Measurements from ENCODE around the gene CWF19L1. TPM values are rescaled to one million over a fixed set of nuclear protein-coding genes. Genes with fewer than 3 reads are reported as not detected.

CWF19L1 gene
- total RNA-seq, 1 donor from 2014 or later, result 25.1 TPM

GRCh38 chr10:100222529-100222928, 44.9 kb downstream of the CWF19L1 start:
- Mint-ChIP-seq H3K36me3 (peaks cover 24% of the 10 kb centered on the region), H3K4me1 (ENCODE audit: unreplicated experiment) (peaks cover 3% of the 10 kb centered on the region), H3K4me3 (no peak overlapping the region), H3K27ac (no peak overlapping the region), H3K9me3 (no peaks in the 10 kb centered on the region), H3K27me3 (no peaks in the 10 kb centered on the region)
- DNase-seq (ENCODE audit: extremely low spot score, unreplicated experiment), result no peak
- no peak for TF ChIP-seq CTCF (conservative IDR thresholded peaks at IDR 0.05)

- Mint-ChIP-seq H3K27me3 (no peaks in the 10 kb centered on the region), H3K4me1 (ENCODE audit: unreplicated experiment) (no peaks in the 10 kb centered on the region), H3K27ac (no peak overlapping the region), H3K4me3 (no peak overlapping the region), H3K36me3 (peaks cover 25% of the 10 kb centered on the region), H3K9me3 (no peaks in the 10 kb centered on the region)
- DNase-seq (ENCODE audit: extremely low spot score, unreplicated experiment), result no peak
- no peak for TF ChIP-seq CTCF (conservative IDR thresholded peaks at IDR 0.05)
Observed at GRCh38 chr10:100216006-100216405, 51.4 kb downstream of the CWF19L1 start.

- H3K9me3 Mint-ChIP-seq, result no peaks in the 10 kb centered on the region
- H3K4me1 Mint-ChIP-seq (ENCODE audit: unreplicated experiment), result no peaks in the 10 kb centered on the region
- TF ChIP-seq CTCF (conservative IDR thresholded peaks at IDR 0.05), result no peak
- no peak overlapping the region for H3K27ac Mint-ChIP-seq
- no peaks in the 10 kb centered on the region for H3K27me3 Mint-ChIP-seq
- DNase-seq (ENCODE audit: extremely low spot score, unreplicated experiment), result no peak
- H3K4me3 Mint-ChIP-seq, result no peak overlapping the region
- peaks cover 20% of the 10 kb centered on the region for H3K36me3 Mint-ChIP-seq
Observed at GRCh38 chr10:100209303-100209702, 58.1 kb downstream of the CWF19L1 start.

- Mint-ChIP-seq H3K27ac (no peak overlapping the region), H3K9me3 (no peaks in the 10 kb centered on the region), H3K4me3 (no peak overlapping the region), H3K4me1 (ENCODE audit: unreplicated experiment) (no peaks in the 10 kb centered on the region), H3K27me3 (no peaks in the 10 kb centered on the region), H3K36me3 (peaks cover 23% of the 10 kb centered on the region)
- DNase-seq (ENCODE audit: extremely low spot score, unreplicated experiment), result no peak
- TF ChIP-seq CTCF (conservative IDR thresholded peaks at IDR 0.05), result no peak
Observed at GRCh38 chr10:100208276-100208675, 59.2 kb downstream of the CWF19L1 start.

DNA sequence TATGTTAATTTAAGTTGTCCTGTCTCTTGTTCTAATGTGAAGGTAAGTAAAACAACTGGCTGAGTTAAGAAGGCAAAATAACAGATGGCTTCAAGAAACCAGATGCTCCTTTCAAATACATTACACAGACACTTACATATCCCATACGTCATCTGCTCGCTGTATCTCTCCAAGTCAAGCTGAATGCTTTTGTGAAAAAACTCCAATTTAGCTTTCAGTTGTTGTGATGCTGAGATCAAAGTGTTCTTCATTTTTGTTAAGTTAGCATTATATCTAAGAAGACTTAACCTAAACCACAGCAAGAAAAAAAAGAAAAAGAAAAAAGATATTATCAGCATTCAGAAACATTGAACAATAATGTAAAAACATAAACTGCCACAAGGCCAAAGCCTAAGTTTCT, 63.1 kb downstream of the CWF19L1 start:
- Mint-ChIP-seq H3K27me3 (no peaks in the 10 kb centered on the region), H3K4me3 (no peak overlapping the region), H3K36me3 (peaks cover 20% of the 10 kb centered on the region), H3K4me1 (ENCODE audit: unreplicated experiment) (no peaks in the 10 kb centered on the region), H3K9me3 (no peaks in the 10 kb centered on the region), H3K27ac (no peak overlapping the region)
- no peak for DNase-seq (ENCODE audit: extremely low spot score, unreplicated experiment)
- TF ChIP-seq CTCF (conservative IDR thresholded peaks at IDR 0.05), result no peak

DNA sequence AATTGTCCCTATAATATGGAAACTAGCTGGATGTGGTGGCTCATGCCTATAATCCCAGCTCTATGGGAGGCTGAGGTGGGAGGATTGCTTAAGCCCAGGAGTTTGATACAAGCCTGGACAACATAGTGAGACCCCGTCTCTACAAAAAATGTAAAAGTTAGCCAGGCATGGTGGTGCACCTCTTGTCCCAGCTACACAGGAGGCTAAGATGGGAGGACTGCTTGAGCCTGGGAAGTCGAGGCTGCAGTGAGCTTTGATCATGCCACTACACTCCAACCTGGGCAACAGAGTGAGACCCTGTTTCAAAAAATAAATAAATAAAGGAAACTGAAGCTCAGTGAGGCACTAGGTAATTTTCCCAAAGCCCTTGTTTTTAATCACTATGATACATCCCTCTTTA, 65.9 kb downstream of the CWF19L1 start:
- TF ChIP-seq CTCF (conservative IDR thresholded peaks at IDR 0.05), result no peak
- no peak for DNase-seq (ENCODE audit: extremely low spot score, unreplicated experiment)
- H3K27ac Mint-ChIP-seq, result no peak overlapping the region
- no peaks in the 10 kb centered on the region for H3K9me3 Mint-ChIP-seq
- no peak overlapping the region for H3K4me3 Mint-ChIP-seq
- H3K4me1 Mint-ChIP-seq (ENCODE audit: unreplicated experiment), result no peaks in the 10 kb centered on the region
- peaks cover 16% of the 10 kb centered on the region for H3K36me3 Mint-ChIP-seq
- H3K27me3 Mint-ChIP-seq, result no peaks in the 10 kb centered on the region

All from type B pancreatic cell (in vitro differentiated cells).